ENCODE measurements around the gene CYB5A.

- no peak for TF ChIP-seq EZH2 (optimal IDR thresholded peaks at IDR 0.05; ENCODE audit: low read depth, low read length)
- TF ChIP-seq CTCF (IDR thresholded peaks at IDR 0.05; ENCODE audit: low read length): no peak
Observed at GRCh38 chr18:74316257-74317170, 24.8 kb upstream of the CYB5A start.
